HG02973 (cell line): ENCODE results near the gene PNLIPRP3.

ENCODE experiments used
- ATAC-seq: cut with Tn5 transposase; IDR thresholded peaks from one replicate; pipeline ENCODE4 v1.9.1; 2021; ENCODE audit warnings: moderate library complexity; ENCODE audit not compliant: unreplicated experiment

Gene PNLIPRP3

GRCh38 chr10:116450861-116451260 is 23.2 kb downstream of the PNLIPRP3 start:
- no peak for ATAC-seq

GRCh38 chr10:116451711-116452337 is 24.2 kb downstream of the PNLIPRP3 start:
- no peak for ATAC-seq

GRCh38 chr10:116452338-116452720 is 24.7 kb downstream of the PNLIPRP3 start:
- no peak for ATAC-seq

- ATAC-seq, result no peak
Observed at GRCh38 chr10:116457488-116457887, 29.8 kb downstream of the PNLIPRP3 start.

- ATAC-seq, result no peak
Observed at GRCh38 chr10:116460219-116460618, 32.6 kb downstream of the PNLIPRP3 start.

GRCh38 chr10:116461680-116462079 is 34.0 kb downstream of the PNLIPRP3 start:
- no peak for ATAC-seq

- ATAC-seq, result no peak
Observed at GRCh38 chr10:116464257-116464656, 36.6 kb downstream of the PNLIPRP3 start.

- ATAC-seq, result no peak
Observed at GRCh38 chr10:116465546-116465945, 37.9 kb downstream of the PNLIPRP3 start.

- no peak for ATAC-seq
Observed at GRCh38 chr10:116466715-116467422, 39.2 kb downstream of the PNLIPRP3 start.

GRCh38 chr10:116469437-116469836 is 41.8 kb downstream of the PNLIPRP3 start:
- no peak for ATAC-seq

- no peak for ATAC-seq
Observed at GRCh38 chr10:116470071-116470470, 42.4 kb downstream of the PNLIPRP3 start.

- ATAC-seq, result no peak
Observed at GRCh38 chr10:116470768-116471415, 43.2 kb downstream of the PNLIPRP3 start.

GRCh38 chr10:116472891-116473290 is 45.2 kb downstream of the PNLIPRP3 start:
- ATAC-seq, result no peak

GRCh38 chr10:116475866-116476265 is 48.2 kb downstream of the PNLIPRP3 start:
- ATAC-seq, result no peak

GRCh38 chr10:116476461-116476860 is 48.8 kb downstream of the PNLIPRP3 start:
- no peak for ATAC-seq

- ATAC-seq, result no peak
Observed at GRCh38 chr10:116477986-116478664, 50.5 kb downstream of the PNLIPRP3 start.

GRCh38 chr10:116486770-116487448 is 59.3 kb downstream of the PNLIPRP3 start:
- ATAC-seq, result no peak

GRCh38 chr10:116487522-116488430 is 60.1 kb downstream of the PNLIPRP3 start:
- ATAC-seq, result no peak

GRCh38 chr10:116489460-116489859 is 61.8 kb downstream of the PNLIPRP3 start:
- no peak for ATAC-seq
